Left ventricle myocardium inferior (tissue), 1 donor: Measurements from ENCODE around the gene KCND3. TPM values are rescaled to one million over a fixed set of nuclear protein-coding genes. Genes with fewer than 3 reads are reported as not detected.

Source experiments
- DNase-seq: peaks from one replicate; pipeline ENCODE4 v3.0.0-alpha.2; 2020
- H3K27ac ChIP-seq: fragments of 200-600 bp; replicated peaks from 2 replicates; pipeline ENCODE4 v1.8.0; 2021
- H3K27me3 ChIP-seq: fragments of 200-600 bp; 2 replicates; pipeline ENCODE4 v1.8.0; 2021; ENCODE audit warnings: low read depth
- H3K36me3 ChIP-seq: fragments of 200-600 bp; 2 replicates; pipeline ENCODE4 v1.8.0; 2021
- H3K4me1 ChIP-seq: fragments of 200-600 bp; 2 replicates; pipeline ENCODE4 v1.8.0; 2021
- H3K4me3 ChIP-seq: fragments of 200-600 bp; 2 replicates; pipeline ENCODE4 v1.8.0; 2021; ENCODE audit warnings: mild to moderate bottlenecking, moderate library complexity
- H3K9me3 ChIP-seq: fragments of 200-600 bp; replicated peaks from 2 replicates; pipeline ENCODE4 v1.8.0; 2021
- intact Hi-C: fragments of 100-400 bp; cut with micrococcal nuclease; formaldehyde crosslinking; loops from one replicate; pipeline ENCODE4 v1.11.0; 2022
- total RNA-seq: library from RNA; stranded (reverse); fragmentation: NEBNext Ultra II Directional; extraction: Animal tissue kit (Norgen Biotek cat#: 25700); gene quantifications from one replicate; pipeline ENCODE4 v1.2.1, GENCODE V29; 2021
- TF ChIP-seq, protein P1 (sequence below): fragments of 200-600 bp; IDR thresholded peaks from 2 replicates; pipeline ENCODE4 v1.8.0; 2021; ENCODE audit warnings: antibody characterized with exemption, mild to moderate bottlenecking, borderline replicate concordance
- donor health status: DM: no; HTN: yes; CAD: no; lungs with severe emphysema.

The KCND3 gene
- total RNA-seq, 1 donor from 2014 or later = 19.2 TPM

DNA sequence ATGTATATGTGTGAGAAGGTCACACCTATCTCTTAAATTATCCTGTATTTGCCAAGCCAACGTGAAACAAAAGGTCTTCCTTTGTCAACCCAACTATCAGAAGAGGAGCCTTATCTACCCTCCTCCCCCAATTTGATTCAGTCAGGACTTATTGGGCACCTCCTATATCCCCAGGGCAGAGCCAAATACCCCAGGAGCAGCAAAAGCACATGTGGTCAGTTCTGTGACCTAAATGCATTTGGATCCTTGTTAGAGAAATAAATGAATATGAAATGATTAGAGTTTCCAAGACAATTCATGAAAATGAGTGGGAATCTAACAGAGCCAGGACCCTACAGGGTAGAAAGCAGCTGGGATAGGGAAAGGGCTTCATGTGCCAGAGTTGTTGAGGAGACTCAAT is 37.0 kb upstream of the KCND3 start:
- Histone ChIP-seq H3K9me3 (no peaks in the 10 kb centered on the region), H3K36me3 (no peaks in the 10 kb centered on the region), H3K27ac (no peak overlapping the region), H3K4me3 (no peak overlapping the region), H3K27me3 (peaks cover 5% of the 10 kb centered on the region), H3K4me1 (no peaks in the 10 kb centered on the region)
- no peak for DNase-seq
- TF ChIP-seq, protein P1, sequence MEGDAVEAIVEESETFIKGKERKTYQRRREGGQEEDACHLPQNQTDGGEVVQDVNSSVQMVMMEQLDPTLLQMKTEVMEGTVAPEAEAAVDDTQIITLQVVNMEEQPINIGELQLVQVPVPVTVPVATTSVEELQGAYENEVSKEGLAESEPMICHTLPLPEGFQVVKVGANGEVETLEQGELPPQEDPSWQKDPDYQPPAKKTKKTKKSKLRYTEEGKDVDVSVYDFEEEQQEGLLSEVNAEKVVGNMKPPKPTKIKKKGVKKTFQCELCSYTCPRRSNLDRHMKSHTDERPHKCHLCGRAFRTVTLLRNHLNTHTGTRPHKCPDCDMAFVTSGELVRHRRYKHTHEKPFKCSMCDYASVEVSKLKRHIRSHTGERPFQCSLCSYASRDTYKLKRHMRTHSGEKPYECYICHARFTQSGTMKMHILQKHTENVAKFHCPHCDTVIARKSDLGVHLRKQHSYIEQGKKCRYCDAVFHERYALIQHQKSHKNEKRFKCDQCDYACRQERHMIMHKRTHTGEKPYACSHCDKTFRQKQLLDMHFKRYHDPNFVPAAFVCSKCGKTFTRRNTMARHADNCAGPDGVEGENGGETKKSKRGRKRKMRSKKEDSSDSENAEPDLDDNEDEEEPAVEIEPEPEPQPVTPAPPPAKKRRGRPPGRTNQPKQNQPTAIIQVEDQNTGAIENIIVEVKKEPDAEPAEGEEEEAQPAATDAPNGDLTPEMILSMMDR = no peak
- intact Hi-C loops = no loop called here

GRCh38 chr1:112026016-112026415 is 36.5 kb upstream of the KCND3 start:
- no peaks in the 10 kb centered on the region for H3K36me3 ChIP-seq
- H3K4me3 ChIP-seq = no peak overlapping the region
- H3K4me1 ChIP-seq = no peaks in the 10 kb centered on the region
- no peak for DNase-seq
- no peak overlapping the region for H3K27ac ChIP-seq
- H3K9me3 ChIP-seq = no peaks in the 10 kb centered on the region
- H3K27me3 ChIP-seq = peaks cover 5% of the 10 kb centered on the region
- TF ChIP-seq, protein P1 = no peak
- intact Hi-C loops = no loop called here

DNA sequence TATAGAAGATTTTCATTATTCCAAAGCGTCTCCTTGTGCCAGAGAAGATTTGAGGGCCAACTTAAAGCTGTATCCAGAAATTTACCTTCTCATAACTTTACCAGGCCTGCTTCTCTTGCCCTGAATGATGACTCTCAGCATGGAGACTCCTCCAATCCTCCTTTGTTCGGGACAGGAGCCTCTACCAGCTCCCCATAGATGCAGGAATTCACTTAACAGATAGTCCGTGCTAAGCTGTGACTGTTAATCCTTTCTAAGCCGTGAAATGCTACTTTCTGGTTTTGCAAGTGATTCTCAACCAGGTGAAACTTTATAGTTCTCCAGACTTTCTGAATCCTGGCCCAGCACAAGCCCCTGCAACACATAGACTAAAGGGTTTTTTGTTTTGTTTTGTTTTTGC is 31.8 kb upstream of the KCND3 start:
- DNase-seq = no peak
- Histone ChIP-seq H3K27ac (no peak overlapping the region), H3K4me1 (no peaks in the 10 kb centered on the region), H3K9me3 (no peaks in the 10 kb centered on the region), H3K27me3 (peaks cover 5% of the 10 kb centered on the region), H3K36me3 (no peaks in the 10 kb centered on the region), H3K4me3 (no peak overlapping the region)
- TF ChIP-seq, protein P1 = no peak
- intact Hi-C loops = no loop called here

DNA sequence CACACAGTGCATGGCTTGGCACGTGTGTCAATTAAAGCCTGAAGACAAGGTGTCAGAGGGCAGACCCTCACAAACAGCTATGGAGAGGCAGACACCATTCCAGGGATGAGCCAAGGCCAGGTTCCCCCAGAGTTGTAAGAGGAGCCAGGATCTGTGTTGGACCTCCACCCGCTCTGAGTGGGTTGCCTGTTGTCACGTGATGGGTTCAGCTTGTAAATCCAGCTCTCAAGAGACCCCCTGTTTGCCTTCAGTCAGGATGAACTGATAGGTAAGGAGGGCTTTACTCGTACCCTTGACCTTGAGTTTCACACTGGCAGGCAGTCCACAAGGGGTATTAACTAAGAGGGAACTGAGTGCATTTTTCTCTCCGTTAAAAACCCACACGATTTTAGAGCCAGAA is 27.7 kb upstream of the KCND3 start:
- TF ChIP-seq, protein P1 = no peak
- no peak overlapping the region for H3K4me3 ChIP-seq
- no peaks in the 10 kb centered on the region for H3K36me3 ChIP-seq
- no peak for DNase-seq
- H3K9me3 ChIP-seq = no peaks in the 10 kb centered on the region
- H3K4me1 ChIP-seq = no peaks in the 10 kb centered on the region
- H3K27ac ChIP-seq = no peak overlapping the region
- H3K27me3 ChIP-seq = peaks cover 5% of the 10 kb centered on the region
- intact Hi-C loops = no loop called here

- H3K36me3 ChIP-seq = no peaks in the 10 kb centered on the region
- H3K27ac ChIP-seq = no peak overlapping the region
- no peak for DNase-seq
- no peaks in the 10 kb centered on the region for H3K9me3 ChIP-seq
- H3K27me3 ChIP-seq = no peaks in the 10 kb centered on the region
- intact Hi-C loops = no loop called here
- TF ChIP-seq, protein P1 = no peak
- no peaks in the 10 kb centered on the region for H3K4me1 ChIP-seq
- H3K4me3 ChIP-seq = no peak overlapping the region
Measured at GRCh38 chr1:112012823-112013222, 23.4 kb upstream of the KCND3 start.

GRCh38 chr1:112011202-112011601 is 21.7 kb upstream of the KCND3 start:
- intact Hi-C loops = no loop called here
- Histone ChIP-seq H3K4me3 (no peak overlapping the region), H3K9me3 (no peaks in the 10 kb centered on the region), H3K4me1 (no peaks in the 10 kb centered on the region), H3K27me3 (no peaks in the 10 kb centered on the region), H3K27ac (no peak overlapping the region), H3K36me3 (no peaks in the 10 kb centered on the region)
- TF ChIP-seq, protein P1 = no peak
- DNase-seq = no peak
